Measurements from ENCODE around the gene IQCM. TPM values are rescaled to one million over a fixed set of nuclear protein-coding genes. Genes with fewer than 3 reads are reported as not detected.

IQCM gene
- polyA plus RNA-seq, 1 of the 3 experiments (the other 2 are of a cell fraction), result not detected

- H3K27me3 ChIP-seq (ENCODE audit: insufficient read depth), result no peaks in the 10 kb centered on the region
- 3% methylated on average over 4 of the region's 4 CpGs for WGBS (ENCODE audit: low lambda C conversion rate)
- DNase-seq, result no peak
- no peaks in the 10 kb centered on the region for H3K4me1 ChIP-seq (ENCODE audit: control insufficient read depth in 1 of 2, insufficient read depth in 2 of 2, low read depth in 1 of 2, low read length in 1 of 2)
- peak overlapping the region in 1 of 2 experiments; percentile 37; a peak in 1 of 4 replicates for H3K4me3 ChIP-seq (ENCODE audit: low read depth in 2 of 2, low read length in 1 of 2)
- H2AFZ ChIP-seq (ENCODE audit: low read depth), result 0 out of 2 replicates have a peak overlapping the region, but pooled peaks have one; percentile 8
- no peaks in the 10 kb centered on the region for H3F3A ChIP-seq (replicated peaks; ENCODE audit: insufficient read depth)
- TF ChIP-seq YY1 (IDR thresholded peaks at IDR 0.05; ENCODE audit: low read depth), result no peak
- H3K36me3 ChIP-seq (replicated peaks in 1 of 2; ENCODE audit: control insufficient read depth in 1 of 2, insufficient read depth in 2 of 2, low read length in 1 of 2), result no peaks in the 10 kb centered on the region
- no peaks in the 10 kb centered on the region for H3K9me3 ChIP-seq
- ChIA-PET POLR2A (no interaction called here), CTCF (no interaction called here)
- H4K20me1 ChIP-seq (ENCODE audit: insufficient read depth), result no peaks in the 10 kb centered on the region
- H3K9ac ChIP-seq, result no peak overlapping the region
- no peaks in the 10 kb centered on the region for H3K79me2 ChIP-seq (ENCODE audit: insufficient read depth)
- no peak overlapping the region for H3K27ac ChIP-seq (ENCODE audit: low read depth in 2 of 2, low read length in 1 of 2)
- peak overlapping the region; percentile 22; the same call in 1 of the 2 replicates for H3K4me2 ChIP-seq
- H3K9me2 ChIP-seq, result no peaks in the 10 kb centered on the region
Observed at GRCh38 chr4:149574971-149575370, 240.7 kb downstream of the IQCM start.

- no peak overlapping the region for H3K9ac ChIP-seq
- TF ChIP-seq FOSL2 (IDR thresholded peaks at IDR 0.05; ENCODE audit: borderline replicate concordance, low read depth) (no peak), YY1 (IDR thresholded peaks at IDR 0.05; ENCODE audit: low read depth) (no peak), IRF3 (IDR thresholded peaks at IDR 0.05; ENCODE audit: low read depth, low read length) (no peak), SMC3 (IDR thresholded peaks at IDR 0.05; ENCODE audit: low read depth, low read length) (no peak), ZBTB33 (IDR thresholded peaks at IDR 0.05; ENCODE audit: borderline replicate concordance, low read depth) (no peak), JUND (IDR thresholded peaks at IDR 0.05) (no peak), USF2 (IDR thresholded peaks at IDR 0.05; ENCODE audit: borderline replicate concordance, low read depth, low read length) (no peak), RAD21 (IDR thresholded peaks at IDR 0.05; ENCODE audit: low read length) (no peak), MAX (IDR thresholded peaks at IDR 0.05; ENCODE audit: low read depth) (no peak), USF1 (IDR thresholded peaks at IDR 0.05; ENCODE audit: borderline replicate concordance, low read depth) (no peak), EZH2phosphoT487 (IDR thresholded peaks at IDR 0.05; ENCODE audit: borderline replicate concordance, low read depth) (no peak), EP300 (IDR thresholded peaks at IDR 0.05; ENCODE audit: borderline replicate concordance in 1 of 2, low read depth in 1 of 2, low read length in 1 of 2) (no peak), FOXJ3 (CRISPR knock-in tag; IDR thresholded peaks at IDR 0.05) (no peak), MEF2A (IDR thresholded peaks at IDR 0.05; ENCODE audit: borderline replicate concordance, low read depth) (no peak), GATA2 (CRISPR knock-in tag; IDR thresholded peaks at IDR 0.05) (no peak)
- H2AFZ ChIP-seq (ENCODE audit: low read depth), result no peak overlapping the region
- H3K4me1 ChIP-seq (ENCODE audit: control insufficient read depth in 1 of 2, insufficient read depth in 2 of 2, low read depth in 1 of 2, low read length in 1 of 2), result no peaks in the 10 kb centered on the region
- H3K9me3 ChIP-seq, result no peaks in the 10 kb centered on the region
- H3K4me2 ChIP-seq, result no peak overlapping the region
- no peaks in the 10 kb centered on the region for H3F3A ChIP-seq (replicated peaks; ENCODE audit: insufficient read depth)
- H4K20me1 ChIP-seq (ENCODE audit: insufficient read depth), result no peaks in the 10 kb centered on the region
- no peak overlapping the region for H3K27ac ChIP-seq (ENCODE audit: low read depth in 2 of 2, low read length in 1 of 2)
- H3K79me2 ChIP-seq (ENCODE audit: insufficient read depth), result no peaks in the 10 kb centered on the region
- DNase-seq, result no peak
- H3K4me3 ChIP-seq (ENCODE audit: low read depth in 2 of 2, low read length in 1 of 2), result no peak overlapping the region
- H3K9me2 ChIP-seq, result no peaks in the 10 kb centered on the region
- ChIA-PET CTCF (no interaction called here), POLR2A (no interaction called here)
- H3K36me3 ChIP-seq (replicated peaks in 1 of 2; ENCODE audit: control insufficient read depth in 1 of 2, insufficient read depth in 2 of 2, low read length in 1 of 2), result no peaks in the 10 kb centered on the region
- WGBS (ENCODE audit: low lambda C conversion rate), result 19% methylated on average over 1 of the region's 1 CpG
- H3K27me3 ChIP-seq (ENCODE audit: insufficient read depth), result no peaks in the 10 kb centered on the region
Observed at GRCh38 chr4:149572716-149573115, 242.9 kb downstream of the IQCM start.

All from SK-N-SH (cell line).